Kidney epithelial cell (primary cell): ENCODE data around the gene TJP2. TPM values are rescaled to one million over a fixed set of nuclear protein-coding genes. Genes with fewer than 3 reads are reported as not detected.

Source experiments
- DNase-seq: peaks from one replicate; pipeline ENCODE4 v3.0.0-alpha.2; 2010; ENCODE audit warnings: low read depth
- H3K27me3 ChIP-seq: 2 replicates; pipeline ENCODE4 v1.6.0; 2011; ENCODE audit warnings: low read length; ENCODE audit not compliant: control insufficient read depth, insufficient read depth
- H3K36me3 ChIP-seq: 2 replicates; pipeline ENCODE4 v1.5.1; 2011; ENCODE audit warnings: low read length; ENCODE audit not compliant: control insufficient read depth, insufficient read depth
- H3K4me3 ChIP-seq: 2 replicates; pipeline ENCODE4 v1.5.1; 2011; ENCODE audit warnings: low read depth, mild to moderate bottlenecking, control low read depth, low read length
- CTCF ChIP-seq: IDR thresholded peaks from 2 replicates; pipeline ENCODE4 v1.5.1; 2011; ENCODE audit warnings: mild to moderate bottlenecking, moderate library complexity, low read length, control low read depth, inconsistent platforms; ENCODE audit not compliant: insufficient read depth, poor library complexity, severe bottlenecking
- total RNA-seq: library from RNA; depleted of rRNA; stranded (reverse); fragments of >200 nt; gene quantifications from 2 replicates; pipeline ENCODE4 v1.2.3, GENCODE V29; 2015

Gene TJP2
- total RNA-seq, 1 donor from 2014 or later: 341 TPM

DNA sequence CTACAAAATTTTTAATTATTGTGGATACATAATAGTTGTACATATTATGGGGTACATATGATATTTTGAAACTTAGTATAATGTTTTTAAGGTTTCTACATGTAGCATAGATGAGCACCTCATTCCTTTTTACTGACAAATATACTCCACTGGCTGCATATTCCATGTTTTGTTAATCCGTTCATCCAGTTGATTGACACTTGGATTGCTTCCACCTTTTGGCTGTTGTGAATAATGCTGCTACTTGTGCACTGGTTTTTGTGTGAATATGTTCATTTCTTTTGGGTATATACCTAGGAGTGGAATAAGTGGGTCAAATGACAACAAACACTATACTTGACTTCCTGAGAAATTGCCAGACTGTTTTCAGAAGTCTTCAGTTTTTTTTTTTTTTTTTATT, 148.2 kb downstream of the TJP2 start:
- peaks cover 12% of the 10 kb centered on the region for H3K27me3 ChIP-seq
- H3K36me3 ChIP-seq: no peaks in the 10 kb centered on the region
- no peak overlapping the region for H3K4me3 ChIP-seq
- no peak for DNase-seq
- no peak for TF ChIP-seq CTCF

DNA sequence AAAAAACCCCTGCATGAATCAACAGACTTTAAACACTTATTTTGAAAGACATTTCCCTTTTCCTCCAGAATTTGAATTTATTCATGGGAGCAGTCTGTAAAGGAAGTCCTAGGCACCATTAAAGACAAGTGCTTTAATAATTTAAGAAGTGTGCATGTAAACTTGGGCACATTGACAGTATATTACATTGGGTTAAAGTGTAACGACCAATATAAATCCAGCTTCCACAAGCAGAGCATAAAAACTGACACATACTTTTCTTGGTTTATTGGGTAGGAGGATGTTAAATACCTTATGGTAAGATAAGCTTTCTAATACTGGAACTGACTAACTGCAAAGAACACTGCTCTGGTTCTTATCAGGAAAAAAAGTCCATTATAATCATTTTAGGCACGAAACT, 149.8 kb downstream of the TJP2 start:
- H3K27me3 ChIP-seq: peaks cover 10% of the 10 kb centered on the region

More for the DNA sequence above, 149.8 kb downstream of the TJP2 start:
- TF ChIP-seq CTCF: no peak
- no peaks in the 10 kb centered on the region for H3K36me3 ChIP-seq
- no peak for DNase-seq
- no peak overlapping the region for H3K4me3 ChIP-seq

Other genes starting within 250 kb of the TJP2 start
- not detected in 2 replicates for gene PRKACG, start 160.2 kb upstream of the TJP2 start, total RNA-seq
- gene FXN, start 138.5 kb upstream of the TJP2 start, total RNA-seq: 9.8 and 11.4 TPM in 2 replicates
- 3.1 and 3.8 TPM in 2 replicates for gene ENTREP1, start 150.9 kb downstream of the TJP2 start, total RNA-seq